Astrocyte (in vitro differentiated cells and primary cell): ENCODE results near the gene CCSER1. TPM values are rescaled to one million over a fixed set of nuclear protein-coding genes. Genes with fewer than 3 reads are reported as not detected.

Source experiments
- DNase-seq: peaks from one replicate; pipeline ENCODE4 v3.0.0-alpha.2; 2010; ENCODE audit warnings: low read depth
- FAIRE-seq: peaks from 2 replicates; lab custom pipeline; 2011; peaks lifted over from hg19 to GRCh38; lab: Jason Lieb, UNC
- H2AFZ ChIP-seq: 2 replicates; pipeline ENCODE4 v1.6.0; 2012; ENCODE audit warnings: low read depth, low read length, inconsistent platforms
- H3K27ac ChIP-seq: 2 replicates; pipeline ENCODE4 v1.5.1; 2011; ENCODE audit warnings: low read depth, low read length, inconsistent platforms
- H3K27me3 ChIP-seq: 2 replicates; pipeline ENCODE4 v1.6.0; 2011; ENCODE audit warnings: low read length, inconsistent platforms; ENCODE audit not compliant: insufficient read depth
- H3K36me3 ChIP-seq: 2 replicates; pipeline ENCODE4 v1.5.1; 2011; ENCODE audit warnings: low read length, inconsistent platforms; ENCODE audit not compliant: insufficient read depth
- H3K4me1 ChIP-seq: 2 replicates; pipeline ENCODE4 v1.5.1; 2011; ENCODE audit warnings: low read length, inconsistent platforms; ENCODE audit not compliant: insufficient read depth
- H3K4me2 ChIP-seq: 2 replicates; pipeline ENCODE4 v1.6.0; 2012; ENCODE audit warnings: low read length, inconsistent platforms
- H3K4me3 ChIP-seq: 2 replicates; pipeline ENCODE4 v1.5.1; 2011; ENCODE audit warnings: low read depth, mild to moderate bottlenecking, low read length, inconsistent platforms; ENCODE audit not compliant: insufficient read depth
- H3K79me2 ChIP-seq: 2 replicates; pipeline ENCODE4 v1.6.0; 2012; ENCODE audit warnings: mild to moderate bottlenecking, low read length, inconsistent platforms; ENCODE audit not compliant: insufficient read depth
- H3K9ac ChIP-seq: 2 replicates; pipeline ENCODE4 v1.6.0; 2012; ENCODE audit warnings: mild to moderate bottlenecking, low read length, inconsistent platforms
- H3K9me3 ChIP-seq: 2 replicates; pipeline ENCODE4 v1.5.1; 2012; ENCODE audit warnings: low read depth, mild to moderate bottlenecking, low read length, inconsistent platforms; ENCODE audit not compliant: insufficient read depth
- H4K20me1 ChIP-seq: 2 replicates; pipeline ENCODE4 v1.6.0; 2012; ENCODE audit warnings: low read length, inconsistent platforms; ENCODE audit not compliant: insufficient read depth
- H3K27ac Mint-ChIP-seq: one replicate; pipeline ENCODE4 v1.8.0; 2021; ENCODE audit warnings: mild to moderate bottlenecking, mixed read lengths; ENCODE audit not compliant: unreplicated experiment
- H3K27me3 Mint-ChIP-seq: one replicate; pipeline ENCODE4 v1.8.0; 2021; ENCODE audit warnings: low read depth, mixed read lengths; ENCODE audit not compliant: unreplicated experiment
- H3K36me3 Mint-ChIP-seq: one replicate; pipeline ENCODE4 v1.8.0; 2021; ENCODE audit warnings: low read depth, mixed read lengths; ENCODE audit not compliant: unreplicated experiment
- H3K4me1 Mint-ChIP-seq: one replicate; pipeline ENCODE4 v1.8.0; 2021; ENCODE audit warnings: low read depth, mixed read lengths; ENCODE audit not compliant: unreplicated experiment
- H3K4me3 Mint-ChIP-seq: one replicate; pipeline ENCODE4 v1.8.0; 2021; ENCODE audit warnings: mild to moderate bottlenecking, moderate library complexity, mixed read lengths; ENCODE audit not compliant: unreplicated experiment
- H3K9me3 Mint-ChIP-seq: one replicate; pipeline ENCODE4 v1.8.0; 2021; ENCODE audit warnings: mild to moderate bottlenecking, mixed read lengths; ENCODE audit not compliant: unreplicated experiment
- EZH2 ChIP-seq: IDR thresholded peaks from 2 replicates; pipeline ENCODE4 v1.6.1; 2012; ENCODE audit warnings: mild to moderate bottlenecking, low read length, inconsistent platforms; ENCODE audit not compliant: insufficient read depth
- total RNA-seq: library from RNA; stranded (reverse); gene quantifications from 2 replicates; pipeline ENCODE4 v1.2.1, GENCODE V29; 2021
- TF ChIP-seq, protein P1 (sequence below): IDR thresholded peaks from 2 replicates; pipeline ENCODE4 v1.5.1; 2011; ENCODE audit warnings: low read depth, mild to moderate bottlenecking, inconsistent platforms, low read length, moderate library complexity; ENCODE audit not compliant: insufficient read depth

Gene CCSER1
- total RNA-seq, 1 donor from 2014 or later, result 2.2 TPM

- Histone ChIP-seq H3K9ac (no peak overlapping the region), H4K20me1 (no peaks in the 10 kb centered on the region), H3K9me3 (no peaks in the 10 kb centered on the region), H3K27ac (no peak overlapping the region), H3K36me3 (no peaks in the 10 kb centered on the region), H3K27me3 (no peaks in the 10 kb centered on the region), H3K4me1 (no peaks in the 10 kb centered on the region), H2AFZ (no peak overlapping the region), H3K79me2 (no peaks in the 10 kb centered on the region), H3K4me3 (no peak overlapping the region), H3K4me2 (no peak overlapping the region)
- no peaks in the 10 kb centered on the region for H3K36me3 Mint-ChIP-seq
- H3K4me3 Mint-ChIP-seq, result no peak overlapping the region
- TF ChIP-seq, protein P1, sequence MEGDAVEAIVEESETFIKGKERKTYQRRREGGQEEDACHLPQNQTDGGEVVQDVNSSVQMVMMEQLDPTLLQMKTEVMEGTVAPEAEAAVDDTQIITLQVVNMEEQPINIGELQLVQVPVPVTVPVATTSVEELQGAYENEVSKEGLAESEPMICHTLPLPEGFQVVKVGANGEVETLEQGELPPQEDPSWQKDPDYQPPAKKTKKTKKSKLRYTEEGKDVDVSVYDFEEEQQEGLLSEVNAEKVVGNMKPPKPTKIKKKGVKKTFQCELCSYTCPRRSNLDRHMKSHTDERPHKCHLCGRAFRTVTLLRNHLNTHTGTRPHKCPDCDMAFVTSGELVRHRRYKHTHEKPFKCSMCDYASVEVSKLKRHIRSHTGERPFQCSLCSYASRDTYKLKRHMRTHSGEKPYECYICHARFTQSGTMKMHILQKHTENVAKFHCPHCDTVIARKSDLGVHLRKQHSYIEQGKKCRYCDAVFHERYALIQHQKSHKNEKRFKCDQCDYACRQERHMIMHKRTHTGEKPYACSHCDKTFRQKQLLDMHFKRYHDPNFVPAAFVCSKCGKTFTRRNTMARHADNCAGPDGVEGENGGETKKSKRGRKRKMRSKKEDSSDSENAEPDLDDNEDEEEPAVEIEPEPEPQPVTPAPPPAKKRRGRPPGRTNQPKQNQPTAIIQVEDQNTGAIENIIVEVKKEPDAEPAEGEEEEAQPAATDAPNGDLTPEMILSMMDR, result no peak
- no peak for TF ChIP-seq EZH2
- no peaks in the 10 kb centered on the region for H3K9me3 Mint-ChIP-seq
- DNase-seq (no peak), FAIRE-seq (no peak)
- no peak overlapping the region for H3K27ac Mint-ChIP-seq
- H3K4me1 Mint-ChIP-seq, result no peaks in the 10 kb centered on the region
- no peaks in the 10 kb centered on the region for H3K27me3 Mint-ChIP-seq
These were observed 533.5 kb downstream of the CCSER1 start for GRCh38 chr4:90660672-90661071.

DNA sequence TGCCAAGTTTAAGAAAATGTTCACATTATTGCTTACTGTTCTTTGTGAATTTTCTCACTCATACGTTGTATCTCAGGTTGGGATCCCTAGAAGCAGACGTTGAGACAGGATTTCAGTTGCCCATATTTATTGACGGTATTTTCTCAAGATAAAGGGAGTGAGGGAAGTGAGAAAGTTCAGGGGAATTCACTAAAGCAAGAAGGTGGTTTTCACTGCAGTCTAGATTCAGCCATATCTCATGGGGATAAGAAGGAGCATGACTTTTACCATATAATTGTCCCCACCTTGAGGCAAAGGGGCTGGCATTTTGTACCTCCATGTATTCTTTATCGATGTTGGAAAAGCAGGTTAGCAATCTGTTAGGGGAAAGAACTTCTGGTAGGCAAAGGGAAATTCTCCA is 543.0 kb downstream of the CCSER1 start:
- Mint-ChIP-seq H3K9me3 (no peaks in the 10 kb centered on the region), H3K4me3 (no peak overlapping the region), H3K27me3 (no peaks in the 10 kb centered on the region), H3K36me3 (no peaks in the 10 kb centered on the region), H3K4me1 (no peaks in the 10 kb centered on the region), H3K27ac (no peak overlapping the region)
- H3K9me3 ChIP-seq, result no peaks in the 10 kb centered on the region
- DNase-seq, result no peak
- no peak overlapping the region for H3K4me3 ChIP-seq
- no peak overlapping the region for H2AFZ ChIP-seq
- no peak for TF ChIP-seq EZH2
- TF ChIP-seq, protein P1, result no peak
- H3K4me1 ChIP-seq, result no peaks in the 10 kb centered on the region
- H3K79me2 ChIP-seq, result no peaks in the 10 kb centered on the region
- no peak for FAIRE-seq
- no peak overlapping the region for H3K27ac ChIP-seq
- H3K36me3 ChIP-seq, result no peaks in the 10 kb centered on the region
- H3K4me2 ChIP-seq, result no peak overlapping the region
- no peak overlapping the region for H3K9ac ChIP-seq
- no peaks in the 10 kb centered on the region for H4K20me1 ChIP-seq
- no peaks in the 10 kb centered on the region for H3K27me3 ChIP-seq

GRCh38 chr4:90689739-90690138 is 562.5 kb downstream of the CCSER1 start:
- Histone ChIP-seq H3K4me2 (no peak overlapping the region), H3K4me1 (no peaks in the 10 kb centered on the region), H2AFZ (no peak overlapping the region), H3K4me3 (no peak overlapping the region), H3K27me3 (no peaks in the 10 kb centered on the region), H3K27ac (no peak overlapping the region), H3K9ac (no peak overlapping the region), H3K9me3 (no peaks in the 10 kb centered on the region), H4K20me1 (no peaks in the 10 kb centered on the region), H3K36me3 (no peaks in the 10 kb centered on the region), H3K79me2 (no peaks in the 10 kb centered on the region)
- H3K27ac Mint-ChIP-seq, result no peak overlapping the region
- TF ChIP-seq, protein P1, result no peak
- TF ChIP-seq EZH2, result no peak
- no peaks in the 10 kb centered on the region for H3K27me3 Mint-ChIP-seq
- peaks cover 3% of the 10 kb centered on the region for H3K9me3 Mint-ChIP-seq
- no peak for FAIRE-seq
- no peak overlapping the region for H3K4me3 Mint-ChIP-seq
- no peaks in the 10 kb centered on the region for H3K36me3 Mint-ChIP-seq
- H3K4me1 Mint-ChIP-seq, result no peaks in the 10 kb centered on the region
- no peak for DNase-seq
